GM19395 (cell line): ENCODE results near the gene CPAMD8.
"Not testable (repeated sequence)": the region's sequence is repeated elsewhere in the genome, so short reads cannot be mapped to it uniquely, and the experiment has no call there.

Experiments
- ATAC-seq: cut with Tn5 transposase; IDR thresholded peaks from one replicate; pipeline ENCODE4 v1.9.1; 2021; ENCODE audit warnings: mild to moderate bottlenecking, moderate library complexity; ENCODE audit not compliant: unreplicated experiment

Gene CPAMD8

GRCh38 chr19:16951529-16951928, 75.1 kb downstream of the CPAMD8 start:
- no peak for ATAC-seq

DNA sequence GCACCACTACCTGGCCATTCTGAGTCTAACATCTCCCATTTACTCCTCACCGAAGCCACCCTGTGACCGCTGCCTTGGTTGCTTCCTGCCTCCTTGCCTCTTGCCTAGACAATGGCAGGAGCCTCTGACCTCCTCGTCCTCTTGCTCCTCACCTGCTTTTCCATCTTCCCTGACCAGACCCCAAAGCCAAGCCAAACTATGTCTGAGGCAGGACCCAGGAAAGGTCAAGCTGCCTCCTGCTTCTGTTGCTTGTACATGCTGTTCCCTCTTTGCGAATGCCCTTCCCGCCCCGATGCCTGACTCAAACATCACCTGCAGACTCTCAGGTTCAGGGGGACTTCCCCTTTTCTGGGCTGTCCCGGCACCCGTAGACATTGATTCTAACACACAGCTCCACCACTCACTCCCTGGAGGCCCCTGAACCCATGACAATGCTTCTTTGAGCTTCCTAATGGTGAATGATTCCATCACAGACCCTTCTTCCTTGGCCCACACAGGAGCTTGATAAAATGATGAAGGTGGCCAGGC, 77.0 kb downstream of the CPAMD8 start:
- no peak for ATAC-seq

- ATAC-seq, result no peak
Observed at GRCh38 chr19:16946951-16947940, 79.4 kb downstream of the CPAMD8 start.

DNA sequence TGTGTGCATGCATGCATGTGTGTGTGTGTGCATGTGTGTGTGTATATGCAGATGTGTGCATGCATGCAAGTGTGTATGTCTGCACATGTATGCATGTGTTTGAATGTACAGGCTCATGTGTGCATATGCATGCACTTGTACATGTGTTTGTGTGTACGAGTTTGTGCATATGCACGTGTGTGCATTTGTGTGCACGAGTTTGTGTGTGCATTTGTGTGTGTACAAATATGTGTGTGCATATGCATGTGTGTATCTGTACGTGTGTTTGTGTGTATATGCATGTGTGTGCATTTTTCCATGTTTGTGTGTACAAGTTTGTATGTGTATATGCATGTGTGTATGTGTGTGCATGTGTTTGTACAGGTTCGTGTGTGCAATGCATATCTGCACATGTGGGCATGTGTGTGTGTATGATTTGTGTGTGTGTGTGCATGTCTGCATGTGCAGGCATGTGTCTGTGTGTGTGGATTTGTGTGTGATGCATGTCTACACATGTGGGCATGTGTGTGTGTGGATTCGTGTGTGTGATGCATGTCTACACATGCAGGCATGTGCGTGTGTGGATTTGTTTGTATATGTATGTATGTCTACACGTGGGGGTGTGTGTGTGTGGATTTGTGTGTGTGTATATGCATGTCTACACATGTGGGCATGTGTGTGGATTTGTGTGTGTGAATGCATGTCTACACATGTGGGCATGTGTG, 80.7 kb downstream of the CPAMD8 start:
- no peak for ATAC-seq

- no peak for ATAC-seq
Observed at GRCh38 chr19:16945364-16945714, 81.3 kb downstream of the CPAMD8 start.

- no peak for ATAC-seq
Observed at GRCh38 chr19:16944626-16945363, 81.8 kb downstream of the CPAMD8 start.

GRCh38 chr19:16943942-16944625, 82.5 kb downstream of the CPAMD8 start:
- ATAC-seq, result no peak

DNA sequence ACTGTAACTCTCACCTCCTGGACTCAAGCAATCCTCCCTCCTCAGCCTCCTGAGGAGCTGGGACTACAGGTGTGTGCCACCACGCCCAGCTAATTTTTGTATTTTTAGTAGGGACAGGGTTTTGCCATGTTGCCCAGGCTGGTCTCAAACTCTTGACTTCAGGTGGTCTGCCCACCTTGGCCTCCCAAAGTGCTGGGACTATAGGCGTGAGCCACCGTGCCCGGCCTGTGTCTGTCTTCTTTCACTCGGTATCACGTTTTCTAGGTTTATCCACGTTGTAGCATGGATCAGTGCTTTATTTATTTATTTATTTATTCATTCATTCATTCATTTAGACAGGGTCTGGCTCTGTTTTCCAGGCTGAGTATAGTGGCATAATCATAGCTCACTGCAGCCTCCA, 83.5 kb downstream of the CPAMD8 start:
- not testable (repeated sequence) for ATAC-seq

- ATAC-seq, result no peak
Observed at GRCh38 chr19:16942583-16942982, 84.0 kb downstream of the CPAMD8 start.

DNA sequence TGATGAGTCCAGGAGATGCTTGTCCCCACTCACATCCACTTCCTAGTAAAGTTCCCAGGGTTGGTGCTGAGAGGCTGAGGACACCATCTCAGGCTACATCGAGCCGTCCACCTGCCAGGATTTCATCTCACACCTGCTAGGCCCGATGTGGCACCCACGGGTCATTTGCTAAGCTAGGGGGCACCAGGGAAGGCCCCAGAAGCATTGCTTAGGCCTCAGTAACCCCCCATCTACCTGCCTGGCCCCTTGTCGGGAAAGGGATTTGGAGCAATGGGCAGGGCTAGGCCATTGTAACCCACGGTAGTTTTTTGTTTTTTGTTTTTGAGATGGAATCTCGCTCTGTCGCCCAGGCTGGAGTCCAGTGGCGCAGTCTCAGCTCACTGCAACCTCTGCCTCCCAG, 86.0 kb downstream of the CPAMD8 start:
- no peak for ATAC-seq

GRCh38 chr19:16940063-16940462, 86.5 kb downstream of the CPAMD8 start:
- not testable (repeated sequence) for ATAC-seq

- no peak for ATAC-seq
Observed at GRCh38 chr19:16938211-16938610, 88.4 kb downstream of the CPAMD8 start.

DNA sequence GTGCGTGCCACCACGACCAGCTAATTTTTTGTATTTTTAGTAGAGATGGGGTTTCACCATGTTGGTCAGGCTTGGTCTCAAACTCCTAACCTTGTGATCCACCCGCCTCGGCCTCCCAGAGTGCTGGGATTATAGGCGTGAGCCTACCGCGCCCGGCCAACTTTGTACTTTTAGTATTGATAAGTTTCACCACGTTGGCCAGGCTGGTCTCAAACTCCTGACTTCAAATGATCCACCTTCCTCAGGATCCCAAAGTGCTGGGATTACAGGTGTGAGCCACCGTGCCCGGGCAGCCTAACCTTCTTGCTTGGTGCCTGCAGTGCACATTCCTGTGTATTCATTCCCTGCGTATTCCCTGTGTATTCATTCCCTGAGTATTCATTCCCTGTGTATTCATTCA, 88.8 kb downstream of the CPAMD8 start:
- ATAC-seq, result not testable (repeated sequence)

DNA sequence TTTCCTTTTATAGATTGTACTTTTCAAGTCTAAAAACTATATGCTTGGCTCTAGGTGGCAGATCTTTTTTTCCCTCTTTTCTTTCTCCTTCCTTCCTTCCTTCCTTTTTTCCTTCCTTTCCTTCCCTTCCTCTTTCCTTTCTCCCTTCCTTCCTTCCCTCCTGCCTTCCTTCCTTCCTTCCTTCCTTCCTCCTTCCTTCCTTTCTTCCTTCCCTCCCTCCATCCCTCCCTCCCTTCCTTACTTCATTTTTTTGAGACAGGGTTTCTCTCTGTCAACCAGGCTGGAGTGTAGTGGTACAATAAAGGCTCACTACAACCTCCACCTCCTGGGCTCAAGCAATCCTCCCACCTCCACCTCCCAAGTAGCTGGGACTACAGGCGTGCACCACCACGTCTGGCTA, 89.7 kb downstream of the CPAMD8 start:
- ATAC-seq, result no peak

GRCh38 chr19:16934489-16934888, 92.1 kb downstream of the CPAMD8 start:
- ATAC-seq, result no peak

DNA sequence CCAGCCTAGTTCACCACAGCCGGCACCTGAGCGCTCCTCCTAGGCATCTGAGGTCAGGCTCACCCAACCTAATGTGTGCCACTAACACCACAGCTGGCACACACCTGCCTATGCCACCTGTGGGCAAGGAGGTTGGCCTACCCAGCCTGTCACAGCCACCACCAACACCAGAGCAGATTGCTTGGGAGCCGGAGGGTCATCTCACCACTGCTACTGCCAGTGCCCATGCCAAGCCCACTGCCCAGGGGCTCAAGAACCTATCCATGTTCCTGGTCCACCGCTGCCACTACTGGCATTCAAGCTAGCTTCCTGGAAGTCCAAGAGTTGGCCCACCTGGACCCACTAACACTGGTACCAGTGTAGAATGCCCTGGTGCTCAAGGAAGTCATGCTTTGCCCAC, 95.3 kb downstream of the CPAMD8 start:
- ATAC-seq, result no peak

DNA sequence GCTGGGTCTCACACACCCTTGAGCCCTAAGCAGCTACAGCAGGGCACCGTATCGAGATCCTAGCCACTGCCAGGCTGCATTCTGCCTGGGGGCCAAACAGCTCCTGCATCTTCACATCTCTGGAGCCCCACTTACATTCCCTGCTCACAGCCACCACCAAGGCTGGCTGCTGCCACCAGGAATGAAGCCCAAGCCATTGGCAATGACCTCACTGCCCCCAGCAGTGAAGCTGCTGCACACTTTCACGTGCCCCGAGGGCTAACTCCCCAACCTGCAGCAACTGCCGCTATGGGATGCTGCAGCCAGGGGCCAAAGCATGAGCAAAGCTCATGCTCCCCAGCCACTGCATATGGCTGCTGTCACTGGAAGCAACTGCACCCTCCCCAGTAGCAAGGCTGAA, 95.9 kb downstream of the CPAMD8 start:
- ATAC-seq, result no peak

DNA sequence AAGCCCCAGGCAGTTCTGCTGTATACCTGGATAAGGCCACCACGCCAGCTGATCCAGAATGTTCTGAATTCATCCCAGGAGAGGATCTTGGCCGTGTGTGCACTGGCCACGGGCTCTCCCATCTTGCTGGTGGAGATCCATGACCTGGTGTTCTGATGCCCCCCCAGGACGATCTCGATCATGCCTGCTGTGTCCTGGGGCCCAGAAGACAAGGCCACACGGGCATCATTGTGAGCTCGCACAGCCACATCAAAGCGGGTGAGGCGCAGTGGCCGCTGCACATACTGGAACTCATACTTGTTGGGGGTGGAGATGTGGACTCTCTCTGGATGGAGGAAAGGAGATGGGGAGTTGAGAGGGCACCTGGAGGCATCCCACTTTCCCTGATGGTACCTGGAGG, 97.7 kb downstream of the CPAMD8 start:
- ATAC-seq, result no peak

GRCh38 chr19:16928351-16928750, 98.3 kb downstream of the CPAMD8 start:
- no peak for ATAC-seq

DNA sequence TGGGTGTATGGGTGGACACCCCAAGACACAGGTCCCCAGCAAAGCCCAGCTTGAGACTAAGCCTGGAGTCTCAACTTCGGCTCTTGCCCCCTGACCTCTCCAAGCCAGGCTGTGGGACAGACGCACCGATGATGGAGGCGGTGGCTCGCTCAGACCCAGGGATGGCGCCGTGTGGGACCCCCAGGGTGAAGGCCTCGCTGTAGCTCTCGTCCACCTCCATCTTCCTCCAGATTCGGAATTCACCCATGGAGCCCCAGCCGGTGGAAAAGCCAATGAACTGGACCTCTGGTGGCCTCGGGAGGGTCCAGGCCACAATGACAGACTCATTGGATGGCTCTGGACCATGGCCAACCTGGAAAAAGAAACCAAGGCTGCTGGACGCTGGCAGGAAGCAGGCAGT, 98.7 kb downstream of the CPAMD8 start:
- ATAC-seq, result no peak

DNA sequence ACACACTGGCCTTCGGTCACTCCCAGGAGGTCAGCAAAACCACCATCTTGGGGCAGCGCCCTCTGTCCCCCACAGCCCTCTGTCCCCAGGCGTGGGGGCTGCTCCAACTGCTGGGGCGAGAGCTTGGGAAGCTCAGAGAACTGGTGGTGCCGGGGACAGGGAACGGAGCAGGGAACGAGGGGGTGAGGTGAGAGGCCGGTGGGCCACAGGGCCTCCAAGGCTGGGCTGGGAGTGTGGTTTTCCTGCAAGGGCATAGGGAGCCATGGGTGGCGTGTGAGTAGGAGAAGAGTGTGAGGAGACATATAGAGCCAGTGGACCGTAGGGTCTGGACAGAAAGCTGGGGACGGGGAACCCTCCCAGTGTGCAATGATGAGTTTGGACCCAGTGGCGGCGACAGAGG, 103.7 kb downstream of the CPAMD8 start:
- no peak for ATAC-seq
